SK-N-SH treated with all-trans-retinoic acid at 6 μM for 48 hours (cell line): ENCODE measurements around the gene MIPEP.

ENCODE experiments used
- ARNTL ChIP-seq: fragments of 450-650 bp; formaldehyde crosslinking; IDR thresholded peaks from 2 replicates; pipeline ENCODE4 v1.5.0; 2020; ENCODE audit warnings: low read depth, mild to moderate bottlenecking, moderate library complexity, borderline replicate concordance
- BACH2 ChIP-seq: fragments of 250-450 bp; sonication (Bioruptor Pico); IDR thresholded peaks from 2 replicates; pipeline ENCODE4 v1.9.0; 2021; ENCODE audit warnings: mild to moderate bottlenecking, borderline replicate concordance
- ISL1 ChIP-seq: fragments of 250-450 bp; sonication (Bioruptor Pico); IDR thresholded peaks from 2 replicates; pipeline ENCODE4 v2.1.2; 2022; ENCODE audit warnings: mild to moderate bottlenecking, moderate library complexity
- PATZ1 ChIP-seq: fragments of 250-450 bp; sonication (Bioruptor Pico); IDR thresholded peaks from 2 replicates; pipeline ENCODE4 v1.8.0; 2020; ENCODE audit warnings: mild to moderate bottlenecking, moderate library complexity, borderline replicate concordance
- RARB ChIP-seq: fragments of 250-450 bp; sonication (Bioruptor Pico); IDR thresholded peaks from 2 replicates; pipeline ENCODE4 v1.8.0; 2021; ENCODE audit warnings: mild to moderate bottlenecking, moderate library complexity
- TOX ChIP-seq: fragments of 250-450 bp; sonication (Bioruptor Pico); IDR thresholded peaks from 2 replicates; pipeline ENCODE4 v1.8.0; 2021; ENCODE audit warnings: mild to moderate bottlenecking, moderate library complexity, borderline replicate concordance
- ZFP3 ChIP-seq: fragments of 250-450 bp; sonication (Bioruptor Pico); IDR thresholded peaks from 2 replicates; pipeline ENCODE4 v1.5.0; 2020; ENCODE audit warnings: mild to moderate bottlenecking, moderate library complexity
- ZFP30 ChIP-seq: fragments of 450-650 bp; formaldehyde crosslinking; IDR thresholded peaks from 2 replicates; pipeline ENCODE4 v1.5.0; 2022; ENCODE audit warnings: mild to moderate bottlenecking, moderate library complexity
- ZNF70 ChIP-seq: fragments of 450-650 bp; formaldehyde crosslinking; IDR thresholded peaks from 2 replicates; pipeline ENCODE4 v1.5.0; 2020; ENCODE audit warnings: mild to moderate bottlenecking, moderate library complexity

GRCh38 chr13:23715092-23715761 is 174.0 kb downstream of the MIPEP start:
- no peak for TF ChIP-seq ZNF70 (CRISPR knock-in tag)
- no peak for TF ChIP-seq ZFP30 (CRISPR knock-in tag)
- TF ChIP-seq TOX = no peak
- no peak for TF ChIP-seq ISL1 (CRISPR knock-in tag)
- TF ChIP-seq RARB = no peak
- no peak for TF ChIP-seq PATZ1 (CRISPR knock-in tag)
- no peak for TF ChIP-seq ZFP3 (CRISPR knock-in tag)
- no peak for TF ChIP-seq ARNTL (CRISPR knock-in tag)
- TF ChIP-seq BACH2 (CRISPR knock-in tag) = no peak
